HUES48 (cell line): ENCODE data around the gene CLDN20.
A peak's percentile ranks its signal among the peaks of the same experiment; 100 is the strongest.

Experiments used
- H3K27ac ChIP-seq: one replicate; pipeline ENCODE4 v1.7.0; 2013; ENCODE audit warnings: low read depth, low read length, inconsistent platforms
- H3K27me3 ChIP-seq: 2 replicates; pipeline ENCODE4 v1.6.1; 2013; ENCODE audit warnings: mild to moderate bottlenecking, low read length; ENCODE audit not compliant: control insufficient read depth, insufficient read depth
- H3K36me3 ChIP-seq: 2 replicates; pipeline ENCODE4 v1.6.1; 2013; ENCODE audit warnings: low read length; ENCODE audit not compliant: control insufficient read depth, insufficient read depth
- H3K4me1 ChIP-seq: 2 replicates; pipeline ENCODE4 v1.6.1; 2013; ENCODE audit warnings: mild to moderate bottlenecking, low read length; ENCODE audit not compliant: control insufficient read depth, insufficient read depth
- H3K4me3 ChIP-seq: 2 replicates; pipeline ENCODE4 v1.5.1; 2013; ENCODE audit warnings: mild to moderate bottlenecking, low read depth, low read length
- H3K9ac ChIP-seq: 2 replicates; pipeline ENCODE4 v1.6.1; 2013; ENCODE audit warnings: mild to moderate bottlenecking, low read depth, low read length, moderate library complexity
- H3K9me3 ChIP-seq: 2 replicates; pipeline ENCODE4 v1.6.1; 2013; ENCODE audit warnings: low read length; ENCODE audit not compliant: control insufficient read depth, insufficient read depth

The CLDN20 gene

GRCh38 chr6:155325700-155326516, 62.1 kb downstream of the CLDN20 start:
- H3K9me3 ChIP-seq: no peaks in the 10 kb centered on the region
- no peak overlapping the region for H3K9ac ChIP-seq

More at GRCh38 chr6:155325700-155326516, 62.1 kb downstream of the CLDN20 start:
- Histone ChIP-seq H3K27me3 (no peaks in the 10 kb centered on the region), H3K4me1 (peaks cover 13% of the 10 kb centered on the region), H3K36me3 (no peaks in the 10 kb centered on the region), H3K27ac (peak overlapping the region; percentile 48), H3K4me3 (no peak overlapping the region)
